K562 (cell line): ENCODE data around the gene RNF31. TPM values are rescaled to one million over a fixed set of nuclear protein-coding genes. Genes with fewer than 3 reads are reported as not detected.
A peak's percentile ranks its signal among the peaks of the same experiment; 100 is the strongest.

Source experiments
- CHD7 ChIP-seq: fragments of 200-600 bp; sonication (generic); IDR thresholded peaks from one replicate; pipeline ENCODE4 v1.6.1; 2012; ENCODE audit warnings: mild to moderate bottlenecking, low read depth, low read length, inconsistent platforms
- HOMEZ ChIP-seq: fragments of 250-450 bp; sonication (Bioruptor Pico); IDR thresholded peaks from 2 replicates; pipeline ENCODE4 v1.4.0; 2020; ENCODE audit warnings: mild to moderate bottlenecking, moderate library complexity
- SIRT6 ChIP-seq: IDR thresholded peaks from one replicate; pipeline ENCODE4 v1.6.1; 2012; ENCODE audit warnings: low read depth, mild to moderate bottlenecking, control low read depth, inconsistent platforms, low read length, moderate library complexity
- TGIF2 ChIP-seq: sonication (generic); formaldehyde crosslinking; IDR thresholded peaks from 2 replicates; pipeline ENCODE4 v1.8.1; 2022; ENCODE audit warnings: mild to moderate bottlenecking, missing genetic modification reagents, moderate library complexity
- ZBTB8A ChIP-seq: fragments of 450-650 bp; IDR thresholded peaks from 2 replicates; pipeline ENCODE4 v1.6.1; 2018; ENCODE audit warnings: mild to moderate bottlenecking, moderate library complexity; ENCODE audit not compliant: partially characterized antibody
- ZHX1 ChIP-seq: fragments of 150-350 bp; conservative IDR thresholded peaks from 2 replicates; pipeline ENCODE4 v1.6.1; 2014; ENCODE audit warnings: low read length
- ZNF124 ChIP-seq: sonication (generic); formaldehyde crosslinking; IDR thresholded peaks from 2 replicates; pipeline ENCODE4 v1.8.1; 2022; ENCODE audit warnings: missing genetic modification reagents
- ZNF695 ChIP-seq: fragments of 450-650 bp; formaldehyde crosslinking; IDR thresholded peaks from 2 replicates; pipeline ENCODE4 v1.4.0; 2020; ENCODE audit warnings: mild to moderate bottlenecking, moderate library complexity
- ZSCAN32 ChIP-seq: fragments of 450-650 bp; formaldehyde crosslinking; IDR thresholded peaks from 2 replicates; pipeline ENCODE4 v1.4.0; 2020; ENCODE audit warnings: mild to moderate bottlenecking, moderate library complexity
- polyA plus RNA-seq, 8 experiments: library from polyadenylated mRNA; depleted of rRNA in 4 of 8; stranded (reverse) in 5 of 8; unstranded in 3 of 8; fragments of >200 nt; fragmentation: Nextera tagmentation in 2 of 8; fragmentation: Illumina TruSeq in 1 of 8; extraction: Ambion mirVana in 2 of 8; extraction: Trizol in 1 of 8; gene quantifications; 2 replicates each; pipeline versions ENCODE4 v1.2.1 to v1.2.3, GENCODE V29; 2011 to 2014; ENCODE audit warnings: inconsistent platforms in 1 of 8, missing spikeins in 1 of 8
- total RNA-seq, 7 experiments: library from RNA; depleted of rRNA in 6 of 7; stranded (reverse); fragments of >200 nt in 6 of 7; fragmentation: Illumina TruSeq in 2 of 7; extraction: Trizol in 2 of 7; gene quantifications; 2 replicates each; pipeline versions ENCODE4 v1.2.1 to v1.2.3, GENCODE V29; 2011 to 2021; ENCODE audit warnings: low replicate concordance in 1 of 7

Gene RNF31
- total and polyA plus RNA-seq, 9 of the 15 experiments (the other 6 are each of a cell fraction or from before 2014, with no cell fraction given), result 3.1 to 47.6 (median 19.1) TPM

GRCh38 chr14:24195186-24196070, 48.1 kb downstream of the RNF31 start, which contains the start of gene TM9SF1 (continued):
- TF ChIP-seq CHD7 (no peak), ZBTB8A (no peak), ZHX1 (no peak), HOMEZ (CRISPR knock-in tag) (no peak), ZSCAN32 (CRISPR knock-in tag) (no peak), TGIF2 (CRISPR knock-in tag) (peak; percentile 68; the same call in 1 of the 2 replicates), ZNF695 (CRISPR knock-in tag) (no peak), ZNF124 (no peak), SIRT6 (no peak)
